ENCODE data around the gene B3GNT4. TPM values are rescaled to one million over a fixed set of nuclear protein-coding genes. Genes with fewer than 3 reads are reported as not detected.

Gene B3GNT4
- total RNA-seq = 1.9 and 2.5 TPM in 2 replicates

GRCh38 chr12:122203301-122204166 is at the start of gene B3GNT4:
B3GNT4 (plus strand) TSS chr12:122203709; CDS start chr12:122204619, 910 bp downstream.

GRCh38 chr12:122174155-122174845 is 29.2 kb upstream of the B3GNT4 start, which contains the start of gene IL31:
IL31 (minus strand) TSS chr12:122174221; CDS start chr12:122174172, 49 bp downstream.

GRCh38 chr12:122182887-122183587 is 20.5 kb upstream of the B3GNT4 start, which contains the start of gene LRRC43:
LRRC43 (plus strand) TSS chr12:122183123; CDS start chr12:122183145, 22 bp downstream.

GRCh38 chr12:122225683-122226365 is 22.3 kb downstream of the B3GNT4 start, which contains the start of gene DIABLO:
DIABLO (minus strand) TSS chr12:122226052; CDS start chr12:122226014, 38 bp downstream.

Other genes with a start within 250 kb of the B3GNT4 start
- 1.3 and 2.4 TPM in 2 replicates for gene BCL7A, start 181.8 kb upstream of the B3GNT4 start, total RNA-seq
- 16.2 and 24.1 TPM in 2 replicates for gene MLXIP, start 125.0 kb upstream of the B3GNT4 start, total RNA-seq
- gene IL31, start 29.5 kb upstream of the B3GNT4 start, total RNA-seq = not detected in 2 replicates
- 1.1 and 5.4 TPM in 2 replicates for gene LRRC43, start 20.6 kb upstream of the B3GNT4 start, total RNA-seq
- gene DIABLO, start 22.3 kb downstream of the B3GNT4 start, total RNA-seq = 64.3 and 67.1 TPM in 2 replicates
- 9.4 and 10.5 TPM in 2 replicates for gene VPS33A, start 62.8 kb downstream of the B3GNT4 start, total RNA-seq
- gene CLIP1, start 219.0 kb downstream of the B3GNT4 start, total RNA-seq = 19.9 and 22.0 TPM in 2 replicates